Nasal cavity respiratory epithelium epithelial cell of viscerocranial mucosa (primary cell): ENCODE results near the gene SPATA3. TPM values are rescaled to one million over a fixed set of nuclear protein-coding genes. Genes with fewer than 3 reads are reported as not detected.

ENCODE experiments used
- total RNA-seq: library from RNA; depleted of rRNA; stranded (reverse); fragments of >200 nt; gene quantifications from 2 replicates; pipeline ENCODE4 v1.2.3, GENCODE V29; 2014

SPATA3 gene
- not detected in 2 replicates for total RNA-seq

GRCh38 chr2:230995821-230996220 is at the start of gene SPATA3:
TSS of gene SPATA3 (plus strand) at chr2:230996121. CDS start at chr2:230996234, 113 bp downstream.

GRCh38 chr2:231037202-231037730 is 41.3 kb downstream of the SPATA3 start, which contains the start of gene C2orf72:
TSS of gene C2orf72 (plus strand) at chr2:231037523. CDS start at chr2:231037566, 43 bp downstream.

GRCh38 chr2:231056453-231057416 is 60.8 kb downstream of the SPATA3 start, which contains the start of gene PSMD1:
TSS of gene PSMD1 (plus strand) at chr2:231056867. CDS start at chr2:231057026, 159 bp downstream.

Other genes with a start within 250 kb of the SPATA3 start
- 7.9 and 9.0 TPM in 2 replicates for gene ITM2C, start 131.2 kb upstream of the SPATA3 start, total RNA-seq
- gene GPR55, start 70.9 kb upstream of the SPATA3 start, total RNA-seq = not detected in 2 replicates
- gene C2orf72, start 41.4 kb downstream of the SPATA3 start, total RNA-seq = 0.14 TPM in 1 of 2 replicates, not detected in the other
- gene PSMD1, start 60.7 kb downstream of the SPATA3 start, total RNA-seq = 76.9 and 109 TPM in 2 replicates
- not detected in 2 replicates for gene HTR2B, start 128.9 kb downstream of the SPATA3 start, total RNA-seq
- 4.4 and 14.6 TPM in 2 replicates for gene ARMC9, start 202.5 kb downstream of the SPATA3 start, total RNA-seq